Neutrophil (primary cell): ENCODE results near the gene HNRNPL.
"Not testable (repeated sequence)": the region's sequence is repeated elsewhere in the genome, so short reads cannot be mapped to it uniquely, and the experiment has no call there.

Experiments used
- H3K27ac ChIP-seq: fragments of 200-600 bp; sonication (generic); 2 replicates; pipeline ENCODE4 v1.5.1; 2016; ENCODE audit warnings: mild to moderate bottlenecking, moderate library complexity
- H3K27me3 ChIP-seq: fragments of 200-600 bp; sonication (generic); 2 replicates; pipeline ENCODE4 v1.6.0; 2016; ENCODE audit warnings: mild to moderate bottlenecking
- H3K36me3 ChIP-seq: fragments of 200-600 bp; sonication (generic); 2 replicates; pipeline ENCODE4 v1.5.1; 2017
- H3K4me1 ChIP-seq, 2 experiments: fragments of 200-600 bp in 1 of 2; sonication (generic) in 1 of 2; 1 replicate in 1 of 2; 2 replicates in 1 of 2; pipeline versions ENCODE4 v1.5.1 to v1.6.1; 2013 to 2016; ENCODE audit warnings: low read depth in 1 of 2, low read length in 1 of 2, mild to moderate bottlenecking in 1 of 2, moderate library complexity in 1 of 2; ENCODE audit not compliant: control insufficient read depth in 1 of 2, insufficient read depth in 1 of 2
- H3K4me3 ChIP-seq, 2 experiments: fragments of 200-600 bp in 1 of 2; sonication (generic) in 1 of 2; 1 replicate in 1 of 2; 2 replicates in 1 of 2; pipeline ENCODE4 v1.5.1; 2013 to 2016; ENCODE audit warnings: low read depth in 1 of 2, low read length in 1 of 2, mild to moderate bottlenecking in 1 of 2, moderate library complexity in 1 of 2
- H3K9me3 ChIP-seq: fragments of 200-600 bp; sonication (generic); 2 replicates; pipeline ENCODE4 v1.5.1; 2016
- TF ChIP-seq, protein P1 (sequence below): fragments of 200-600 bp; sonication (generic); IDR thresholded peaks from 2 replicates; pipeline ENCODE4 v1.5.1; 2016; ENCODE audit warnings: antibody characterized with exemption

Gene HNRNPL

GRCh38 chr19:38817081-38817480 is 32.7 kb downstream of the HNRNPL start:
- Histone ChIP-seq H3K36me3 (peaks cover 38% of the 10 kb centered on the region), H3K9me3 (no peaks in the 10 kb centered on the region), H3K27ac (no peak overlapping the region), H3K4me3 (no peak overlapping the region), H3K27me3 (no peaks in the 10 kb centered on the region), H3K4me1 (no peaks in the 10 kb centered on the region)
- TF ChIP-seq, protein P1, sequence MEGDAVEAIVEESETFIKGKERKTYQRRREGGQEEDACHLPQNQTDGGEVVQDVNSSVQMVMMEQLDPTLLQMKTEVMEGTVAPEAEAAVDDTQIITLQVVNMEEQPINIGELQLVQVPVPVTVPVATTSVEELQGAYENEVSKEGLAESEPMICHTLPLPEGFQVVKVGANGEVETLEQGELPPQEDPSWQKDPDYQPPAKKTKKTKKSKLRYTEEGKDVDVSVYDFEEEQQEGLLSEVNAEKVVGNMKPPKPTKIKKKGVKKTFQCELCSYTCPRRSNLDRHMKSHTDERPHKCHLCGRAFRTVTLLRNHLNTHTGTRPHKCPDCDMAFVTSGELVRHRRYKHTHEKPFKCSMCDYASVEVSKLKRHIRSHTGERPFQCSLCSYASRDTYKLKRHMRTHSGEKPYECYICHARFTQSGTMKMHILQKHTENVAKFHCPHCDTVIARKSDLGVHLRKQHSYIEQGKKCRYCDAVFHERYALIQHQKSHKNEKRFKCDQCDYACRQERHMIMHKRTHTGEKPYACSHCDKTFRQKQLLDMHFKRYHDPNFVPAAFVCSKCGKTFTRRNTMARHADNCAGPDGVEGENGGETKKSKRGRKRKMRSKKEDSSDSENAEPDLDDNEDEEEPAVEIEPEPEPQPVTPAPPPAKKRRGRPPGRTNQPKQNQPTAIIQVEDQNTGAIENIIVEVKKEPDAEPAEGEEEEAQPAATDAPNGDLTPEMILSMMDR, result no peak

GRCh38 chr19:38816131-38816750 is 33.5 kb downstream of the HNRNPL start:
- Histone ChIP-seq H3K9me3 (no peaks in the 10 kb centered on the region), H3K4me3 (no peak overlapping the region), H3K27ac (no peak overlapping the region), H3K4me1 (no peaks in the 10 kb centered on the region), H3K36me3 (peaks cover 36% of the 10 kb centered on the region), H3K27me3 (no peaks in the 10 kb centered on the region)
- TF ChIP-seq, protein P1, result no peak

DNA sequence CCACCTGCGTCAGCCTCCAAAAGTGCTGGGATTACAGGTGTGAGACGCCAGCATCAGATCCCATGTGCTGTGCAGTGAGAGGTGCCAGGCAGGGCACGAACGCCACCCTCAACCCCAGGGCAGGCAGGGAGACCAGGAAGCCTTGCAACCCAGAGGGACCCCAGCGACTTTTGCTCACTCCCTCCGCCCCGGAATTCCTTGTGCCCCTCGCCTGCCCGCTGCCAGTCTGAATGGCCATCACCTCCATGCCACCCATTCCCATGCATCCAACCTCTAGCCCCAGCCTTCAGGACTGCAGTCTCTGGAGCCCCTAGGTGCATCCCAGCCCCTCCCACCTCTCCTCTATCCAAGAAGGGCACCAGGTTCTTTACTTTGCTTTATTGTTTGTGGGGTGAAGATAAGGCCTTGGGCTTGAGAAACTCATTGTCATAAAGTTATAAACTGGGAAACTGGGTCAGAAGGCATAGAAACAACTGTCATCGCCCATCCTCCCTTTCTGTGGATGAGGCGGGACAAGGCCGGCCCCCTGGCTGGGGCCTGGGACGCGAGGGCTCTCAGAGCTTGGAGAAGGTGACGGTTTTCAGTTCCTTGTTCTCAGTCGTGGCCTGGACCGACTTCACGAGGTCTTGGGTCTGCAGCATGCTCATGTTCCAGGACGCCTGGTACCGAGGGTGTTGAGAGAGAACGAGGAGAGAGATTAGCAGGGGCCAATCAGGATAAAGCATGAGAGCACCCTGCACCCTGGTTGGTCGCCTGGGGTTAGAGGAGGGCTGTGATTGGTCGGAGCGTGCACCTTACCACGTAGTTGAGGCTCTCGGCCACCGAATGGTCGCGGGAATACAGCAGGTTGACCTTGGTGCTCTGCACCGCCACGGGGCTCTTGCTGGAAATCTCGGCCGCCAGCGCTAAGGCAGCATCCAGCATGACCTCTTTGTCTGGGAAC is 34.5 kb downstream of the HNRNPL start:
- Histone ChIP-seq H3K36me3 (peaks cover 36% of the 10 kb centered on the region), H3K27me3 (no peaks in the 10 kb centered on the region), H3K4me3 (no peak overlapping the region), H3K27ac (no peak overlapping the region), H3K9me3 (no peaks in the 10 kb centered on the region), H3K4me1 (no peaks in the 10 kb centered on the region)
- TF ChIP-seq, protein P1, result no peak

DNA sequence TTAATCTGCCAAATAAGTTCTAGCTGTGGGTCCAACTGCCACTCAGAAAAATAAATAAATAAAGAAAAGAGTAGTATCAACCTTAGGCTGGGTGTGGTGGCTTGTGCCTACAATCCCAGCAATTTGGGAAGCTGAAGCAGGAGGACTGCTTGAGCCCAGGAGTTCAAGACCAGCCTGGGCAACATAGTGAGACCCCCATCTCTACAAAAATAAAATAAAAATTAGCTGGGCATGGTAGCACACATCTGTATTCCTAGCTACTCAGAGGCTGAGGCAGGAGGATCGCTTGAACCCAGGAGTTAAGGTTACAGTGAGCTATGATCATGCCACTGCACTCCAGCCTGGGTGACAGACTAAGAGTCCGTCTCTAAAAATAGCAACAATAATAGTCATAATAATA is 35.9 kb downstream of the HNRNPL start:
- not testable (repeated sequence) for H3K9me3 ChIP-seq, H3K27ac ChIP-seq, H3K4me3 ChIP-seq, H3K4me1 ChIP-seq, H3K27me3 ChIP-seq
- H3K36me3 ChIP-seq, result peaks cover 36% of the 10 kb centered on the region

GRCh38 chr19:38813323-38813722 is 36.5 kb downstream of the HNRNPL start:
- Histone ChIP-seq H3K27ac (no peak overlapping the region), H3K9me3 (no peaks in the 10 kb centered on the region), H3K27me3 (no peaks in the 10 kb centered on the region), H3K4me1 (no peaks in the 10 kb centered on the region), H3K4me3 (no peak overlapping the region), H3K36me3 (peaks cover 36% of the 10 kb centered on the region)
- TF ChIP-seq, protein P1, result no peak

- H3K27ac ChIP-seq, result no peak within 1 kb of the TSS
- no peaks in the 10 kb centered on the region for H3K27me3 ChIP-seq
- peaks cover 33% of the 10 kb centered on the region for H3K36me3 ChIP-seq
- TF ChIP-seq, protein P1, result no peak
- no peaks in the 10 kb centered on the region for H3K4me1 ChIP-seq
- no peaks in the 10 kb centered on the region for H3K9me3 ChIP-seq
- H3K4me3 ChIP-seq, result no peak within 1 kb of the TSS
Measured at GRCh38 chr19:38812841-38813320, 36.9 kb downstream of the HNRNPL start, which contains the start of gene LGALS4. Gene LGALS4, minus strand, starts transcription at chr19:38812945. Its CDS starts 59 bp downstream, at chr19:38812886.
